Measurements from ENCODE around the gene TPPP2. TPM values are rescaled to one million over a fixed set of nuclear protein-coding genes. Genes with fewer than 3 reads are reported as not detected.

The TPPP2 gene
- total and polyA plus RNA-seq, 9 donors = 0.62 to 2.5 (median 1.3) TPM; not detected in 1

- Histone ChIP-seq H3K27ac (no peak overlapping the region), H3K4me1 (ENCODE audit: insufficient read depth) (no peaks in the 10 kb centered on the region), H3K36me3 (no peaks in the 10 kb centered on the region), H3K27me3 (no peaks in the 10 kb centered on the region), H3K4me3 (no peak overlapping the region), H3K9me3 (no peaks in the 10 kb centered on the region)
- TF ChIP-seq, protein P1, sequence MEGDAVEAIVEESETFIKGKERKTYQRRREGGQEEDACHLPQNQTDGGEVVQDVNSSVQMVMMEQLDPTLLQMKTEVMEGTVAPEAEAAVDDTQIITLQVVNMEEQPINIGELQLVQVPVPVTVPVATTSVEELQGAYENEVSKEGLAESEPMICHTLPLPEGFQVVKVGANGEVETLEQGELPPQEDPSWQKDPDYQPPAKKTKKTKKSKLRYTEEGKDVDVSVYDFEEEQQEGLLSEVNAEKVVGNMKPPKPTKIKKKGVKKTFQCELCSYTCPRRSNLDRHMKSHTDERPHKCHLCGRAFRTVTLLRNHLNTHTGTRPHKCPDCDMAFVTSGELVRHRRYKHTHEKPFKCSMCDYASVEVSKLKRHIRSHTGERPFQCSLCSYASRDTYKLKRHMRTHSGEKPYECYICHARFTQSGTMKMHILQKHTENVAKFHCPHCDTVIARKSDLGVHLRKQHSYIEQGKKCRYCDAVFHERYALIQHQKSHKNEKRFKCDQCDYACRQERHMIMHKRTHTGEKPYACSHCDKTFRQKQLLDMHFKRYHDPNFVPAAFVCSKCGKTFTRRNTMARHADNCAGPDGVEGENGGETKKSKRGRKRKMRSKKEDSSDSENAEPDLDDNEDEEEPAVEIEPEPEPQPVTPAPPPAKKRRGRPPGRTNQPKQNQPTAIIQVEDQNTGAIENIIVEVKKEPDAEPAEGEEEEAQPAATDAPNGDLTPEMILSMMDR (IDR thresholded peaks at IDR 0.05) = no peak
- TF ChIP-seq EP300 (IDR thresholded peaks at IDR 0.05) (no peak), POLR2A (IDR thresholded peaks at IDR 0.05) (no peak)
- 61 to 66% (median 61%) methylated on average over 13 of the region's 13 CpGs for WGBS, 3 donors
- intact Hi-C loops (cut with DNase I) = no loop called here
- no peak for DNase-seq
Observed at GRCh38 chr14:21060614-21061346, 30.8 kb downstream of the TPPP2 start.

- Histone ChIP-seq H3K27me3 (no peaks in the 10 kb centered on the region), H3K4me1 (ENCODE audit: insufficient read depth) (no peaks in the 10 kb centered on the region), H3K4me3 (no peak overlapping the region), H3K27ac (no peak overlapping the region), H3K36me3 (no peaks in the 10 kb centered on the region), H3K9me3 (no peaks in the 10 kb centered on the region)
- no peak for TF ChIP-seq EP300 (IDR thresholded peaks at IDR 0.05)
- TF ChIP-seq POLR2A (IDR thresholded peaks at IDR 0.05) = no peak
- TF ChIP-seq, protein P1 (IDR thresholded peaks at IDR 0.05) = no peak
- 84 to 89% (median 84%) methylated on average over 3 of the region's 3 CpGs for WGBS, 3 donors
- no peak for DNase-seq
- intact Hi-C loops (cut with DNase I) = no loop called here
Observed at GRCh38 chr14:21061347-21061668, 31.3 kb downstream of the TPPP2 start.

DNA sequence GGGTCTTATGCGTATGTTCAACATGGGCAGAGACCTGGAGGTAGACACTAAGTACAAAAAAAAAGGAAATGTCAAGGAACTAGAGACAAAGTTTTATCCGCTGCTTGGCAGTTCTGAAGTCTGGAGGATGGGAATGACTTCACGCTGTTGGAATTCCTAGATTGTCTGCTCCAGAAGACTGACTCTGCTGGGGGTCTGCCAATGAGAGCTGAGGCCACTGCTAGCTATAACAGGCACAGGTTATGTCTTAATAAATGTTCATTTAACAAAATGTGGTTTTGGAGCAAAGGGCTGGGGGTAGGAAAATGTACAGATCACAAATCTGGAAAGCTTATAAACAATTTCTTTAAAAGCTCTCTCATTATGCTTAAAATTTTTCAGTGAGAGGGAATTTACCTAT, 33.5 kb downstream of the TPPP2 start:
- H3K27ac ChIP-seq = no peak overlapping the region
- no peak for DNase-seq

GRCh38 chr14:21066882-21067502, 37.0 kb downstream of the TPPP2 start:
- Histone ChIP-seq H3K4me3 (no peak overlapping the region), H3K27me3 (no peaks in the 10 kb centered on the region), H3K36me3 (no peaks in the 10 kb centered on the region), H3K4me1 (ENCODE audit: insufficient read depth) (no peaks in the 10 kb centered on the region), H3K27ac (no peak overlapping the region), H3K9me3 (no peaks in the 10 kb centered on the region)
- TF ChIP-seq EP300 (IDR thresholded peaks at IDR 0.05) = no peak
- WGBS, 3 donors = 80 to 82% (median 82%) methylated on average over 7 of the region's 7 CpGs
- intact Hi-C loops (cut with DNase I) = loop anchor here in 2 of 4 donors (5.0 kb wide), 1 partner anchor 35 kb away; the partner anchor contains the start of gene TMEM253 (in 2 of the 2)
- no peak for DNase-seq

More for the DNA sequence above, 33.5 kb downstream of the TPPP2 start:
- Histone ChIP-seq H3K9me3 (no peaks in the 10 kb centered on the region), H3K4me3 (no peak overlapping the region), H3K27me3 (no peaks in the 10 kb centered on the region), H3K4me1 (ENCODE audit: insufficient read depth) (no peaks in the 10 kb centered on the region), H3K36me3 (no peaks in the 10 kb centered on the region)
- 20 to 29% (median 26%) methylated on average over 3 of the region's 3 CpGs for whole genome bisulfite sequencing, 3 donors
- intact Hi-C loops (cut with DNase I) = no loop called here
- TF ChIP-seq POLR2A (IDR thresholded peaks at IDR 0.05) (no peak), EP300 (IDR thresholded peaks at IDR 0.05) (no peak)
- TF ChIP-seq, protein P1 (IDR thresholded peaks at IDR 0.05) = no peak

All from ovary (tissue), 9 donors.